SKM-1 (cell line): Measurements from ENCODE around the gene ANO1.

Experiments used
- DNase-seq: peaks from one replicate; lab custom pipeline; 2025; ENCODE audit not compliant: unreplicated experiment; lab: John Stamatoyannopoulos, UW

Gene ANO1

DNA sequence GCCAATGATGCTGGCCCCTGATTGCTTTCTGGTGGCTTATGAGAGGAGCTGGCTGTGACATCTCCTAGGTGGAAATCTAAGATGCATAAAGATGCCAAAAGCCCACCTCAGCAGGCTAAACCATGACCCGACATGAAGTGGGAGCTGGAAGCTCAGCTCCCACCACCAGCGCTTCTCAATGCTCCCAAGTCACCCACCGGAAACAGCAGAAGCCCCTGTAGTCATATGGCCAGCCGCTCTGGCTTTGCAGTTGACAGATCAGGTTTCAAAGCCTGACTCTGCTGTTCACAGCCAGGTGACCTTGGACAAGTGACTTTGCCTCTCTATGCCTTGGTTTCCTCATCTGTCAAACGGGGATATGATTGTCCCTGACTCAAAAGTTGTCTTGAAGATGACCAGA, 29.1 kb upstream of the ANO1 start:
- DNase-seq, result no peak

DNA sequence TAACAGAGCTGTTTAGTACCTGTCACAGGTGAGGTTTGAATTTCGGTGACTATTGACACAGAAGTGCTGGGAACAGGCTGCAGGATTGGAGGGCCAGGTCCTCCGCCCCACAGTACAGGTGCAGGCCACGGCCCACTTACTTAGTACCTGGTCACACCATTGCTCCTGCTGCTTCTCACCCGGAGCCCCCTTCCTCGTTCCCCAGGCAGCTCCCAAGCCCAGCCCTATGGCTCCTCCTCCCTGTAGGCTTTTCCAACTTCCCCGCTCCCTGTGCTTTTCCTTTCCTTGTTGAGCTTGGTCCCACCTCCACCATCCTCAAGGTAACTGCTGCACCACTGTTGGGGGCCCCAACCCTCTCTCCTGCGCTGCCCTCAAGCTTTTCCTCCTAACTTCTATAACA, 27.9 kb upstream of the ANO1 start:
- DNase-seq, result no peak

DNA sequence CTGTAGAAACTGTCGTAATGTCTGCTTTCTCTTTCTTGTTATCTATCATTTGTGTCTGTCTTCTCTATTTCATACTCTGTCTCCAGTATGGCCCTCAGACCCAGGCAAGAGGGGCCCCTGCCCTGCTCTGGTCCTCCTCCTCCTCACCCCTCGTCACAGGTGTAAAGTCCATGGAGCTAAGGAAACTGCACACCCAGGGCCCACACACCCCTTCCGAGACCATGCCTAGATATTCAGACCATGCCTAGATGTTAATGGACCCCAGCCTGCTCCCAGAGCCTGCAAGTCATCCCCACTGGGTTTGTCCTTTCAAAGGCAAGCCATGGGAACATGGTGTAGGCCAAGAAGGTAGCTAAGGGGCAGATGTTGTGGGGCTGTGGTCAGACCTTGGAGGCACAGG, 24.1 kb upstream of the ANO1 start:
- no peak for DNase-seq

DNA sequence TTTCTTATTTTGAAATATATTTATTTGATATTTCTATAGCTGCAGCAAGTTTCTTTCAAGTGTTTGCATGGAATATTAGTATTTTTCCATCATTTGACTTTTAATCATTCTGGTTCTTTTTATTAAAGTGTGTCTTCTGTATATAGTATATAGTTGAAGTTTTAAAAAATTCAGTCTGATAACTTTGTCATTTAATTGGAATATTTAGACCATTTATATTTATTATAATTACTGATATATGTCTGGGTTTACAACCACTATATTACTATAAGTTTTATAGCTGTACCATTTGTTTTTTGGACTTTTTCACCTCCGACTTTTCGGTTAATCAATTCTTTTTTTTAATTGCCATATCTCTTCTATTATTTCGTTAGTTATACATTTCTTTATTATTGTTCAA, 22.7 kb upstream of the ANO1 start:
- no peak for DNase-seq

DNA sequence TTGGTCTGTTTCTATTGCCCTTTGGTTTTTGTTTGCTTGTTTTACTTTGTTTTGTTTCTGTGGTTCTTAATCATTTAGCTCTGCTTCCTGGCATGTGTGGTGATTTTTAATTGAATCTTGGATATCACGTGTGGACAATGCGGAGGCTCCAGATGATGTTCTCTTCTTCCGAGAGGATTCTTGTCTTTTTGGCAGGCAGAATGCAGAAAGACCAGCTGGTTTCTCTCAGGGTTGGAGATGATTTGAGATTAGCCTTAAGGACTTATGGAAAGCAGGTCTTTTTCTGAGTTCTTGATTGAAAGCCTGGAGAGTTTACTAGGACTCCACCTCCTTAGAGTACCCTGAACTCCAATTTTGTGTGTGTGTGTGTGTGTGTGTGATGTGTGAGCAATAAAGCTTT, 21.0 kb upstream of the ANO1 start:
- no peak for DNase-seq

DNA sequence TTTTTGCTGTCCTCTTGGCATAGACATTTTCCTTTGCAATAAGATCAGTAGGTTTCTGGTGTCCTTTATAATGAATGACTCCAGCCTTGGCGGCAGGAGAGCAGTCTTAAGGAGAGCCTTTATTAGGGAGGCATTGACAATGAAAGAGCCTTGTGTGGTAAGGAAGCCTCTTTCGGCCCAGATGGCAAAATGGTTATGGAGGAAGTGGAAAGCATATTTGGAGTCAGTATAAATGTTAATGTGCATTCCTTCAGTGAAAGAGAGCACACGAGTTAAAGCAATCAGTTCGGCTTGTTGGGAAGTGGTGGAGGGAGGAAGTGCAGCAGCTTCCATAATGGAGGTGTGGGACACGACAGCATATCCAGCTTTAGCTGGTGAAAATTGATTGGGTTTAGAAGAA, 18.1 kb upstream of the ANO1 start:
- no peak for DNase-seq

- no peak for DNase-seq
Measured at GRCh38 chr11:70060611-70061293, 17.4 kb upstream of the ANO1 start.

DNA sequence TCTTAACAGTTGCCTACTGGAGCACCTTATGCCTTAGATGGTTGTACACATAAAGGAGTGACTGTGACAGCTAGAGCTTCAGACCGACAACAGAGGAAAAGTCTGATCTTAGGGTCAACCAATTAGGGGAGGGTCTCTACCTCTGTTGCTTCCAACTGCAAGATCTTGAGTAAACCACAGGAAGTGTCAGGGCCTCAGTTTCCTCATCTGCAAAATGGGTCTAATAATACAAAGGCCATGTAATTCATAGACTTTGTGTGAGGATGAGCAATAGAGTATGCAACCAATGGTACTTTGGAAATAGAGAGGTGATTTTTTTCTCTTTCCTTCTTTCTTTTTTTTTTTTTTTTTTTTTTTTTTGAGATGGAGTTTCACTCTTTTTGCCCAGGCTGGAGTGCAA, 16.4 kb upstream of the ANO1 start:
- DNase-seq, result no peak

DNA sequence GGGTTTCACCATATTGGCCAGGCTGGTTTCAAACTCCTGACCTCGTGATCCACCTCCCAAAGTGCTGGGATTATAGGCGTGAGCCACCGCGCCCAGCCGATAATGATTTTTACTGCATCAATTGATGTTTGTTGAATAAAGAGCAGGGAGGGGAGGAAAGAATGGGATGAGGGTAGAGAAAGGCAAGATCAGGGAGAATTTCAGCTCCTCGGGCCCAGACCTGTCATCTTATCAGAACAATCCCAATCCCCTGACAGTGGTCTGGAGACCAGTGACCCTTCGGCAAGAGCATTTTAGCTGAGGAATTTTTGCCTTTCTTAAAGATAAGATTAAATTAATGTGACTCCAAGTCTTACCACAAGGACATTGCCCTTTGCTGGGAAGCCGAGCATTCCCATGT, 15.0 kb upstream of the ANO1 start:
- DNase-seq, result no peak

DNA sequence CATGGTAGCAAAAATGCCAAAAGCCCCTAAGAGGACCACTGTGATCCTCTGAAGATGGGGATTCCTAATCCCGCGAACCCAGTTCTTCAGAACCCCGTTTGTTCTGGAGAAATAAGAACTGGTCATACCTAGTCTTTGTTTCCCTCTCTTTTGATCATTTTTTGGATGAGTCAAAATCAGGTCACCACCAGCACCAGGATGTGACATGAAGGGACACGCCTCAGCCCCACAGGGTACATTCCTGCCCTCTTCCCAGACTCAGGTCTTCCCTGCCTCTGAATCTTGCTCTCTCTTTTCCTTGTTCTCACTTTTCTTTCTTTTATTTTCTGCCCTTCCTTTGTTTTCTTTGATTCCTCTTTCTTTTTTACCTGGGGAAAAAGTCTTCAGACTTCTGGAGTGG, 14.6 kb upstream of the ANO1 start:
- no peak for DNase-seq

GRCh38 chr11:70064008-70064725, 13.9 kb upstream of the ANO1 start:
- no peak for DNase-seq

GRCh38 chr11:70064726-70065317, 13.3 kb upstream of the ANO1 start:
- DNase-seq, result no peak

- DNase-seq, result no peak
Measured at GRCh38 chr11:70065318-70066135, 12.6 kb upstream of the ANO1 start.

DNA sequence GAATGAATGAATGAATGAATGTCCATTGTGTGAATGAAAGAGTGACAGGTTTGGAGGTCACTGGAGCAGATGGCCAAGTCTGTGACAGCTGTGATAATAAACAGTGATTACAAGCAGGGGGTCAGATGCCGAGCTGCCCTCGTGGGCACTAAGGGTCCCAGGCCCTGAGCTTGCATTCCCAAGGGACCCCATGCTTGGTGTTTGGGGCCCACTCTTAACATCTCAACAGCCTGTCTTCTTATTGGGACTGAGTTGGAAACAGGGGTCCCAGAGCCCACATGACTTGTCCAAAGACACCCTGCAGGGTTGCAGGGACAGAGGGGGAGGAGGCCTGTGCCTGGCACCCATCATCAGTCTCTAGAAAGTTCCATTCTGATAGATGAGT, 12.0 kb upstream of the ANO1 start:
- no peak for DNase-seq

DNA sequence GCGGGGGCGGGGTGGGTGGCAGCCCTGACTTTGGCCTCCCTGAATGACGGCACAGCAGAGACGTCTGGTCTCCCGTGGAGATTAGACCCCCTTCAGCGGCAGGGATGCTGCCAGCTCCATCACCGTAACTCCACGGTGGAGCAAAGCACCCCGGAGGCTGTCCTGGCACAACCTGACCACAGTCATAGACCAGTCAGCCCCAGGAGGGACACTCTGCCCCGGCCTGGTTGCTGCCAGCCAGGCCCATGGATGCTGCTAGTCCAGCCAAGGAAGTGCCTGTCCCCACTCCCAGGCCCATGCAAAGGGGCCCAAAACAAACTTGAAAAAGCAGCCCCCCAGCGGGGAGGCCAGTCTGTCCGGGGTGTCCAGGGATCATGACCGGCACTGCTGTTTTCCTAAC, 11.5 kb upstream of the ANO1 start:
- no peak for DNase-seq

DNA sequence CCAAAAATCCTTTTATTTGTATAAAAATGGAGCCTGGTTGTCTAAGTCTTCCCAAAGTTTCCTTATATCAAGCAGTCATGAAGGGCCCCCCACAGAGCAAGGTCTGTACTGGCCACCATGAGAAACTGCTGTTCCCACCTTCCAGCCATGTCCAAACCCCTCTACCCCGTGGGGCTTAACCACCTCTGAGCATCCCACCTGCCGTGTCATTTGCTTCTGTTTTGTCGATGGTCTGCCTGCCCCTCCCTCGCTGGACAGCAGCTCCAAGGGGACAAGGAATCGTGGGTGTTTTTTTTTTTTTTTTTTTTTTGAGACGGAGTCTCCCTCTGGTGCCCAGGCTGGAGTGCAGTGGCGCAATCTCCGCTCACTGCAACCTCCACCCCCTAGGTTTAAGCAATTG, 11.1 kb upstream of the ANO1 start:
- DNase-seq, result no peak

DNA sequence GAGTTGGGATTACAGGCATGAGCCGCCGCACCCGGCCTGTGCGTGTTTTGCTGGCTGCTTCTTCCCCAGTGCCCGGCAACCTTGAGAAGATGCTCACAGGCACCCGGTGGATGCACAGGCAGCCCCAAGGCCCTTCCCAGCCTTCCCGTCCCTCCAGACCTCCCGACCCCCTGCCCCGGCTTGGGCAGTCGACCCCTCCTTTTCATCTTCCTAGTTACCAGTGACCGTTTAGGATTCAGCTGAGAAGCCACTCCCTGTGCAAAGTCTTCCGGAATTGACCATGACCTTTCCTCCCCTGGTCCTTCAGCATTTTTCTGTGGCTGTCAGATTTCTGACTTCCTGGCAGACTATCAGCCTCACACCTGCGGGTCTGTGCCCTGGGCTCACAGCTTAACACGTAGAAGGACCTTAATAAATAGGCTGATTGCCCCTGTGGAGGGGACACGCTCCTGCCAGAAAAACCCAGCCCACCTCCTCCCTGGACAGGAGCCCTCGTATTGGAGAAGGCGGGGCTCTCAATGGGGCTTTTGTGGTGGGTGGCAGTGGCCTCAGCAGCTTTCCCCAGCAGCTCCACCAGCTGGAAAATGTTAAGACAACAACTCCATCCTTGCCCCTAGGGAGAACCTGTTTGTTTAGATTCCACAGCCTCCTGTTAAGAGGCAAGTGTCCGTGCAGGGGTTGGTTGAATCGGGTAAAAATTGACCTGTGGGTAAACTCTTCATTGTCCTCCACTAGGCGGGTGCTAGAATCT, 10.4 kb upstream of the ANO1 start:
- no peak for DNase-seq

- no peak for DNase-seq
Measured at GRCh38 chr11:70068345-70068744, 9.8 kb upstream of the ANO1 start.

DNA sequence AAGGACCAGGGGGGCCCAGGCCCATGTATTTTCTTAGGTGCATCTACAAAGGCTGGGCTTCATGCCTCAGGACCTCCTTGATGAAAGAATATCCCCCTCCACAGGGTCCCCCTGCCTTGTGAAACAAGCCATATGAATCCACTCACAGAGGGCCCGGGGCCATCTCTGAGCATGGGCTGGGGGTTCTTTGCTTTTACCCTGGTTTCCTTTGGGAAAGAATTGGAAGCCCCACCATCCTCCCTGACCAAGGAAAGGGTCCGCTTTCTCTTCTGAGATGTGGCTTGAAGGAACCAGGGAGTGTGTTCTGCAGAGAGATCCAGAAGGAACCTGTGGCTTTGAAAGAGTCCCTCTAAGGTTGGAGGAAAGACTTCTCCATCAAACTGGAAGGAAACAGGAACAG, 9.2 kb upstream of the ANO1 start:
- DNase-seq, result no peak

DNA sequence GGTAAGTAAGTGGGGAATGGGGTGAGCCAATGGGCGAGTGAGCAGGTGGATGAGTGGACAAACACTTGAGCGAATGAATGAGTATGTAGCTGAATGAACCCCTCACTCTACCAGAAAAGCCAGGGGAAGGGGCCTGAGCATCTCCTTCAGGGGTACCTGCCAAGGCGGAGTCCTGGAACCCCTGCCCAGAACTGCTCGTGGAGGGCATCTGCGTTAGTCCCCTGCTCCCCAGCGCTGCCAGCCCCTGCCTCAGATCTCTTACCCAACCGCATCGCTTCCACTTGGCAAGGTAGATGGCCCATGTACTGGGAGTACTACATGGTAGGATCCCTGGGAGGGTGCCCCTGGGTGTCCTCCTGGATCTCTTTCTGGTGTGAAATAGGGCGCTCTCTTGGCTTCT, 7.4 kb upstream of the ANO1 start:
- no peak for DNase-seq

DNA sequence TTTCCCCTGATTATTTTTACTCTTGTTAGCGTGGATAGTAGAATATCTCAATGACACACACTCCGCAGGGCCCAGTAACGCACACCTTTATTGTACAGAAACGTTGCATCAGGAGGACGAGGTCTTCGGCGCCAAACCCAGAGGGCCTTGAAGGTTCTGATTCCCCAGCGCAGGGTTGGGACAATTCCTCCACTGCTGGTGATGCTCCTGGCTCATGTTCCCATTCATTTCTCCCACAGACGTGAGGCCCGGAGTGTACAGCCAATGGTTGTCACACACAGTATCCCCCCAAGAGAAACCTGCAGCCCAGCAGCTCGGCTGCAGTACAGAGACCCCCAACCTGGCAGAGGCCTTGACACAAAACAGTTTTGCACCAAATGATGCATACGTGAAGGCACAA, 6.1 kb upstream of the ANO1 start:
- no peak for DNase-seq
